ENCODE results near the gene NEK3. TPM values are rescaled to one million over a fixed set of nuclear protein-coding genes. Genes with fewer than 3 reads are reported as not detected.
"Not testable (repeated sequence)": the region's sequence is repeated elsewhere in the genome, so short reads cannot be mapped to it uniquely, and the experiment has no call there.

NEK3 gene
- total RNA-seq, 1 experiment from 2014 or later = 33.1 TPM

DNA sequence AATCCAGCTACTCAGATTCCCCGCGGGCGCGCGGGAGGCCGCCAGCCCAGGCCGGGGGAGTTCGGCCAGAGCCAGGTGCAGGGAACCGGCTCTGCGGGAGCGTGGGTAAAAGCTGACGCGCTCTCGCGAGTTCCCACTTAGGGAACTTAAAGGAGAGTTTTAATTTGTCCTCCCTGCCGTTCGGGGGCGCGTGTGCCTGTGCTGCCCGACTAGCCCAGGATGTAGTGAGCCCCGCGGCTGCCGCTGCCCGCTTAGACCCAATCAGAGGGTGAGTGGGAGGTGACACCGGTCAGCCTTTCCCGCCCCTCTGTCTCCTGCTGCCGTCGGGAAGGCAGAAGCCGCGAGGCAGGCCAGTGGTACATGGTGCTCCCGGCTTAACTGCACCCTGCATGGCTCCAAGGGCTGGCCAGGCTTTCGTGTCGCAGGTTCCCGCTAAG lies 36.0 kb upstream of the NEK3 start:
- peaks cover 27% of the 10 kb centered on the region for H3K4me1 ChIP-seq (ENCODE audit: low read length)
- no peak for DNase-seq
- H3K27me3 ChIP-seq (ENCODE audit: low read length) = no peaks in the 10 kb centered on the region
- no peaks in the 10 kb centered on the region for H3K36me3 ChIP-seq (ENCODE audit: insufficient read depth, low read length)
- peak overlapping the region; percentile 87 for H3K4me2 ChIP-seq (ENCODE audit: low read depth, low read length, poor library complexity, severe bottlenecking)
- H3K9ac ChIP-seq (ENCODE audit: low read length) = no peak overlapping the region
- H3K79me2 ChIP-seq (ENCODE audit: low read length) = peaks cover 36% of the 10 kb centered on the region
- no peaks in the 10 kb centered on the region for H3K9me2 ChIP-seq (replicated peaks; ENCODE audit: insufficient read depth, low read length)
- H3K4me3 ChIP-seq (ENCODE audit: low read length) = no peak overlapping the region
- peak overlapping the region; percentile 97; the same call in 1 of the 2 replicates for H2AFZ ChIP-seq (ENCODE audit: low read length)
- no peak overlapping the region for H3K27ac ChIP-seq (ENCODE audit: low read length)
- no peaks in the 10 kb centered on the region for H3K9me3 ChIP-seq (ENCODE audit: low read length)
- no peaks in the 10 kb centered on the region for H4K20me1 ChIP-seq (ENCODE audit: insufficient read depth, low read depth, low read length)

GRCh38 chr13:52194184-52194868 lies 34.9 kb upstream of the NEK3 start:
- Histone ChIP-seq H3K27ac (ENCODE audit: low read length) (peak overlapping the region; percentile 18; the same call in 1 of the 2 replicates), H3K9me3 (ENCODE audit: low read length) (no peaks in the 10 kb centered on the region), H3K4me3 (ENCODE audit: low read length) (peak overlapping the region; percentile 84), H3K4me2 (ENCODE audit: low read depth, low read length, poor library complexity, severe bottlenecking) (peak overlapping the region; percentile 87), H3K9me2 (replicated peaks; ENCODE audit: insufficient read depth, low read length) (no peaks in the 10 kb centered on the region), H3K79me2 (ENCODE audit: low read length) (peaks cover 47% of the 10 kb centered on the region), H4K20me1 (ENCODE audit: insufficient read depth, low read depth, low read length) (no peaks in the 10 kb centered on the region), H3K27me3 (ENCODE audit: low read length) (no peaks in the 10 kb centered on the region), H2AFZ (ENCODE audit: low read length) (peak overlapping the region; percentile 97), H3K36me3 (ENCODE audit: insufficient read depth, low read length) (no peaks in the 10 kb centered on the region), H3K9ac (ENCODE audit: low read length) (peak overlapping the region; percentile 84), H3K4me1 (ENCODE audit: low read length) (peaks cover 27% of the 10 kb centered on the region)
- peak; percentile 95 for DNase-seq

GRCh38 chr13:52193587-52194183 lies 34.3 kb upstream of the NEK3 start:
- peak overlapping the region; percentile 84 for H3K4me3 ChIP-seq (ENCODE audit: low read length)
- not testable (repeated sequence) for H3K27me3 ChIP-seq (ENCODE audit: low read length); H3K9me3 ChIP-seq (ENCODE audit: low read length); DNase-seq; H4K20me1 ChIP-seq (ENCODE audit: insufficient read depth, low read depth, low read length); H3K36me3 ChIP-seq (ENCODE audit: insufficient read depth, low read length); H3K9me2 ChIP-seq (replicated peaks; ENCODE audit: insufficient read depth, low read length)
- H3K4me1 ChIP-seq (ENCODE audit: low read length) = peaks cover 27% of the 10 kb centered on the region
- peaks cover 53% of the 10 kb centered on the region for H3K79me2 ChIP-seq (ENCODE audit: low read length)
- peak overlapping the region; percentile 87 for H3K4me2 ChIP-seq (ENCODE audit: low read depth, low read length, poor library complexity, severe bottlenecking)
- peak overlapping the region; percentile 18; the same call in 1 of the 2 replicates for H3K27ac ChIP-seq (ENCODE audit: low read length)
- peak overlapping the region; percentile 84 for H3K9ac ChIP-seq (ENCODE audit: low read length)
- peak overlapping the region; percentile 83 for H2AFZ ChIP-seq (ENCODE audit: low read length)

GRCh38 chr13:52187424-52188187 lies 28.2 kb upstream of the NEK3 start:
- H3K4me2 ChIP-seq (ENCODE audit: low read depth, low read length, poor library complexity, severe bottlenecking); H3K27ac ChIP-seq (ENCODE audit: low read length); DNase-seq; H4K20me1 ChIP-seq (ENCODE audit: insufficient read depth, low read depth, low read length); H3K9ac ChIP-seq (ENCODE audit: low read length); H3K9me2 ChIP-seq (replicated peaks; ENCODE audit: insufficient read depth, low read length); H2AFZ ChIP-seq (ENCODE audit: low read length); H3K27me3 ChIP-seq (ENCODE audit: low read length); H3K4me3 ChIP-seq (ENCODE audit: low read length); H3K9me3 ChIP-seq (ENCODE audit: low read length): not testable (repeated sequence)
- H3K79me2 ChIP-seq (ENCODE audit: low read length) = peaks cover 51% of the 10 kb centered on the region
- peaks cover 15% of the 10 kb centered on the region for H3K4me1 ChIP-seq (ENCODE audit: low read length)
- H3K36me3 ChIP-seq (ENCODE audit: insufficient read depth, low read length) = peaks cover 10% of the 10 kb centered on the region; the same call in 1 of the 2 replicates

GRCh38 chr13:52187029-52187423 lies 27.6 kb upstream of the NEK3 start:
- Histone ChIP-seq H3K4me2 (ENCODE audit: low read depth, low read length, poor library complexity, severe bottlenecking) (no peak overlapping the region), H3K27ac (ENCODE audit: low read length) (no peak overlapping the region), H3K4me3 (ENCODE audit: low read length) (no peak overlapping the region), H3K9me2 (replicated peaks; ENCODE audit: insufficient read depth, low read length) (no peaks in the 10 kb centered on the region), H3K9me3 (ENCODE audit: low read length) (no peaks in the 10 kb centered on the region), H3K79me2 (ENCODE audit: low read length) (peaks cover 47% of the 10 kb centered on the region), H3K4me1 (ENCODE audit: low read length) (peaks cover 11% of the 10 kb centered on the region), H3K9ac (ENCODE audit: low read length) (no peak overlapping the region), H2AFZ (ENCODE audit: low read length) (no peak overlapping the region), H3K36me3 (ENCODE audit: insufficient read depth, low read length) (peaks cover 10% of the 10 kb centered on the region; the same call in 1 of the 2 replicates), H3K27me3 (ENCODE audit: low read length) (no peaks in the 10 kb centered on the region), H4K20me1 (ENCODE audit: insufficient read depth, low read depth, low read length) (no peaks in the 10 kb centered on the region)
- no peak for DNase-seq

DNA sequence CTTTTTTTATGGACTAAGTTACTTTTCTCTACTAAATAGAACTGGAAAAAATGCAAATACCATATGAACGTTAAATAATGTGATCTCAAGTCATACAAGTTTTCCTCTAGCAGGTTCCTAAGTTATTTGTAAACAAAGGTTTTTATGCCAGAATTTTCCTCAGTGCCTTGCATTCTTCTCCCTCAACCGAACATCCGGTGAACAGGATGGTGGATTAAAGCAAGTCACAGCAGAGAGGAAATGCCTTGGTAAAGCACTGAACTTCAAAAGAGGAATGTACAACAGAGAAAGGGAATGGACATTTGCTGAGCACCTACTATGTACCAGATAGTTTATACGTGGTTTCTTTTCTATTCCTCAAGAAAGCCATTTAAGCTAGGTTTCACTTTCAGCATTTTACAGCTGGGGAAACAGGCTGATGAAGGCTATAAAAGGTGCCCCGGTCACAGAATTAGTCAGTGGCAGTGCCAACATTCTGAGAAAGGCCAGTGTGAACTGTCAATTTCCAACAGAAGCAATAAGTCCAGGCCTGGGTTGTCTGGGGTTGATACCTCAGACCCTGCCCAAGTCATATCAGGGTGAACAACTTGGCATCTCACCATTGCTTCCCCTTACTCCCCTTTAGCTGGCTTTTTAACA lies 22.0 kb upstream of the NEK3 start:
- not testable (repeated sequence) for DNase-seq; H3K4me1 ChIP-seq (ENCODE audit: low read length); H3K79me2 ChIP-seq (ENCODE audit: low read length); H3K9me2 ChIP-seq (replicated peaks; ENCODE audit: insufficient read depth, low read length); H4K20me1 ChIP-seq (ENCODE audit: insufficient read depth, low read depth, low read length); H3K4me2 ChIP-seq (ENCODE audit: low read depth, low read length, poor library complexity, severe bottlenecking); H3K27me3 ChIP-seq (ENCODE audit: low read length); H3K4me3 ChIP-seq (ENCODE audit: low read length); H3K9me3 ChIP-seq (ENCODE audit: low read length); H2AFZ ChIP-seq (ENCODE audit: low read length); H3K27ac ChIP-seq (ENCODE audit: low read length); H3K9ac ChIP-seq (ENCODE audit: low read length)
- H3K36me3 ChIP-seq (ENCODE audit: insufficient read depth, low read length) = peaks cover 27% of the 10 kb centered on the region; the same call in 1 of the 2 replicates

DNA sequence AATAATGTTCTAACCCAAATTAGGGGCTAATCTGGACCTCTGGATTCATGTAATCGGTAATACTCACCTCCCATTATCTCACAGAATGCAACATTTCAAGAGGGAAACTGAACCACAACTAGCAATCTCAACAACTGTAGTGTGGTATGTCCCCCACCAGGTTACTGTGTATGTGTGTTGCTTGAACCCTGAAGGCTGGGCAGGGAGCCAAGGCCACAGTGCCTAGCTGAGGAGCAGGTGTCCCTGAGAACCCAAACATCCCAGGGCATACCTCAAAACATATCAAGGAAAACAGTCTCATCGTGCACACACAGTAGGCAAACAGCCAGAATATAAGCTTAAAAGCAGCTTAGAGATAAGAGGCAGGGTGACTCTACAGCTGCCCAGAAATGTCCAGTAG lies 20.5 kb upstream of the NEK3 start:
- H3K9me3 ChIP-seq (ENCODE audit: low read length) = no peaks in the 10 kb centered on the region
- no peaks in the 10 kb centered on the region for H3K79me2 ChIP-seq (ENCODE audit: low read length)
- DNase-seq = no peak
- H3K36me3 ChIP-seq (ENCODE audit: insufficient read depth, low read length) = peaks cover 24% of the 10 kb centered on the region; the same call in 1 of the 2 replicates
- H2AFZ ChIP-seq (ENCODE audit: low read length) = no peak overlapping the region
- no peak overlapping the region for H3K4me3 ChIP-seq (ENCODE audit: low read length)
- no peak overlapping the region for H3K4me2 ChIP-seq (ENCODE audit: low read depth, low read length, poor library complexity, severe bottlenecking)
- H3K27ac ChIP-seq (ENCODE audit: low read length) = no peak overlapping the region
- no peaks in the 10 kb centered on the region for H3K27me3 ChIP-seq (ENCODE audit: low read length)
- H3K9me2 ChIP-seq (replicated peaks; ENCODE audit: insufficient read depth, low read length) = no peaks in the 10 kb centered on the region
- no peaks in the 10 kb centered on the region for H4K20me1 ChIP-seq (ENCODE audit: insufficient read depth, low read depth, low read length)
- no peaks in the 10 kb centered on the region for H3K4me1 ChIP-seq (ENCODE audit: low read length)
- no peak overlapping the region for H3K9ac ChIP-seq (ENCODE audit: low read length)

GRCh38 chr13:52177276-52177675 lies 17.9 kb upstream of the NEK3 start:
- H3K9me2 ChIP-seq (replicated peaks; ENCODE audit: insufficient read depth, low read length) = no peaks in the 10 kb centered on the region
- H3K9me3 ChIP-seq (ENCODE audit: low read length) = no peaks in the 10 kb centered on the region
- no peak for DNase-seq
- H2AFZ ChIP-seq (ENCODE audit: low read length) = no peak overlapping the region
- H3K27ac ChIP-seq (ENCODE audit: low read length) = no peak overlapping the region
- H3K36me3 ChIP-seq (ENCODE audit: insufficient read depth, low read length) = peaks cover 25% of the 10 kb centered on the region; the same call in 1 of the 2 replicates
- no peaks in the 10 kb centered on the region for H3K79me2 ChIP-seq (ENCODE audit: low read length)
- H3K4me2 ChIP-seq (ENCODE audit: low read depth, low read length, poor library complexity, severe bottlenecking) = no peak overlapping the region
- H4K20me1 ChIP-seq (ENCODE audit: insufficient read depth, low read depth, low read length) = no peaks in the 10 kb centered on the region
- no peak overlapping the region for H3K4me3 ChIP-seq (ENCODE audit: low read length)
- no peaks in the 10 kb centered on the region for H3K4me1 ChIP-seq (ENCODE audit: low read length)
- H3K27me3 ChIP-seq (ENCODE audit: low read length) = no peaks in the 10 kb centered on the region
- H3K9ac ChIP-seq (ENCODE audit: low read length) = no peak overlapping the region

Measured in Karpas-422 (cell line).